Lung (tissue), 12 donors: ENCODE results near the gene GXYLT2. TPM values are rescaled to one million over a fixed set of nuclear protein-coding genes. Genes with fewer than 3 reads are reported as not detected.

ENCODE experiments used
- ATAC-seq: fragments of 200-7000 bp; cut with Tn5 transposase; one replicate; pipeline ENCODE4 v1.9.1; 2020; ENCODE audit warnings: moderate number of reproducible peaks; ENCODE audit not compliant: insufficient read depth, low FRiP score
- DNase-seq, 3 donors: peaks; one replicate each; pipeline ENCODE4 v3.0.0-alpha.2; 2013 to 2017
- H3K27ac ChIP-seq, 2 donors: one replicate each; pipeline ENCODE4 v1.5.1; 2013; ENCODE audit warnings: mild to moderate bottlenecking in 2 of 2, moderate library complexity in 2 of 2, control low read depth in 1 of 2, inconsistent platforms in 1 of 2, low read depth in 1 of 2, low read length in 1 of 2
- H3K27me3 ChIP-seq, 3 donors: one replicate each; pipeline ENCODE4 v1.5.1; 2013; ENCODE audit warnings: low read length in 2 of 3; ENCODE audit not compliant: control insufficient read depth in 3 of 3, insufficient read depth in 3 of 3
- H3K36me3 ChIP-seq, 4 donors: one replicate each; pipeline ENCODE4 v1.5.1; 2013; ENCODE audit warnings: low read length in 4 of 4, mild to moderate bottlenecking in 1 of 4, moderate library complexity in 1 of 4; ENCODE audit not compliant: control insufficient read depth in 4 of 4, insufficient read depth in 4 of 4
- H3K4me1 ChIP-seq, 5 donors: one replicate each; pipeline ENCODE4 v1.5.1; 2013; ENCODE audit warnings: low read length in 5 of 5, mild to moderate bottlenecking in 2 of 5, moderate library complexity in 1 of 5; ENCODE audit not compliant: control insufficient read depth in 5 of 5, insufficient read depth in 5 of 5
- H3K4me3 ChIP-seq: one replicate; pipeline ENCODE4 v1.5.1; 2013; ENCODE audit warnings: mild to moderate bottlenecking, control low read depth, moderate library complexity
- H3K9ac ChIP-seq, 2 donors: one replicate each; pipeline ENCODE4 v1.5.1; 2013; ENCODE audit warnings: low read length in 2 of 2, control low read depth in 1 of 2; ENCODE audit not compliant: insufficient read depth in 1 of 2
- H3K9me3 ChIP-seq, 4 donors: one replicate each; pipeline ENCODE4 v1.5.1; 2013; ENCODE audit warnings: low read length in 3 of 4, mild to moderate bottlenecking in 1 of 4, moderate library complexity in 1 of 4; ENCODE audit not compliant: control insufficient read depth in 4 of 4, insufficient read depth in 3 of 4
- CTCF ChIP-seq: IDR thresholded peaks from 2 replicates; pipeline ENCODE4 v1.5.1; 2012; ENCODE audit warnings: mild to moderate bottlenecking; ENCODE audit errors: control extremely low read depth, extremely low read depth
- whole genome bisulfite sequencing, 2 donors: extraction: QIAGEN DNeasy Blood & Tissue Kit; methylation state at CpG; one replicate each; pipeline ENCODE4 v1.1.7; 2013; 5-methylcytosine and 5-hydroxymethylcytosine counted together
- polyA plus RNA-seq, 2 donors: library from polyadenylated mRNA; stranded (reverse); fragments of 200-250 nt; gene quantifications; one replicate each; pipeline ENCODE4 v1.2.1, GENCODE V29; 2013
- total RNA-seq, 2 donors: library from RNA; depleted of rRNA in 1 of 2; stranded (reverse); fragments of >200 nt in 1 of 2; gene quantifications; one replicate each; pipeline ENCODE4 v1.2.1, GENCODE V29; 2014 to 2021
- donor health status: control.
- donor health status: control.
- donor health status: Bipolar disorder and iron deficiency.
- donor health status: healthy.
- donor health status: DM: yes; HTN: yes; CAD: no.

The GXYLT2 gene
- total and polyA plus RNA-seq, 4 donors = 0.52 to 46.8 (median 4.8) TPM

GRCh38 chr3:72953325-72953956 lies 65.6 kb downstream of the GXYLT2 start:
- Histone ChIP-seq H3K4me3 (no peak overlapping the region), H3K9me3 (no peaks in the 10 kb centered on the region), H3K4me1 (peaks cover 0 to 6% (median 0%) of the 10 kb centered on the region in 5 donors), H3K36me3 (peaks cover 0 to 2% (median 0%) of the 10 kb centered on the region in 4 donors), H3K27ac (no peak overlapping the region), H3K9ac (no peak overlapping the region), H3K27me3 (no peaks in the 10 kb centered on the region)
- 69 to 81% methylated on average over 7 of the region's 7 CpGs for WGBS, 2 donors
- DNase-seq = no peak
- TF ChIP-seq CTCF = no peak
- ATAC-seq = no peak

GRCh38 chr3:72957297-72957696 lies 69.5 kb downstream of the GXYLT2 start:
- Histone ChIP-seq H3K9ac (no peak overlapping the region), H3K27ac (no peak overlapping the region), H3K27me3 (no peaks in the 10 kb centered on the region), H3K4me1 (peaks cover 0 to 12% (median 8%) of the 10 kb centered on the region in 5 donors), H3K36me3 (peaks cover 0 to 6% (median 0%) of the 10 kb centered on the region in 4 donors), H3K9me3 (no peaks in the 10 kb centered on the region), H3K4me3 (no peak overlapping the region)
- no peak for TF ChIP-seq CTCF
- 79 to 84% methylated on average over 8 of the region's 8 CpGs for WGBS, 2 donors
- peak; percentile 16 for ATAC-seq
- DNase-seq = peak in 1 of 3 donors; percentile 35

- 98% methylated on average over 5 of the region's 5 CpGs for WGBS, 2 donors
- no peak for ATAC-seq
- H3K9ac ChIP-seq = no peak overlapping the region
Measured at GRCh38 chr3:72959336-72959735, 71.5 kb downstream of the GXYLT2 start.

More at GRCh38 chr3:72959336-72959735, 71.5 kb downstream of the GXYLT2 start:
- peaks cover 0 to 12% (median 8%) of the 10 kb centered on the region in 5 donors for H3K4me1 ChIP-seq
- H3K27ac ChIP-seq = peak overlapping the region in 1 of 2 donors; percentile 55
- TF ChIP-seq CTCF = no peak
- H3K4me3 ChIP-seq = no peak overlapping the region
- H3K9me3 ChIP-seq = no peaks in the 10 kb centered on the region
- H3K36me3 ChIP-seq = peaks cover 0 to 6% (median 0%) of the 10 kb centered on the region in 4 donors
- DNase-seq = no peak
- no peaks in the 10 kb centered on the region for H3K27me3 ChIP-seq
